DMS79 treated with DMSO at 0.1 percent for 48 hours (cell line): Measurements from ENCODE around the gene TCF4.

Experiments used
- DNase-seq: peaks from one replicate; lab custom pipeline; 2025; lab: John Stamatoyannopoulos, UW

TCF4 gene

GRCh38 chr18:55289775-55290174, 298.2 kb downstream of the TCF4 start:
- no peak for DNase-seq

- DNase-seq = no peak
Measured at GRCh38 chr18:55289048-55289447, 298.9 kb downstream of the TCF4 start.

DNA sequence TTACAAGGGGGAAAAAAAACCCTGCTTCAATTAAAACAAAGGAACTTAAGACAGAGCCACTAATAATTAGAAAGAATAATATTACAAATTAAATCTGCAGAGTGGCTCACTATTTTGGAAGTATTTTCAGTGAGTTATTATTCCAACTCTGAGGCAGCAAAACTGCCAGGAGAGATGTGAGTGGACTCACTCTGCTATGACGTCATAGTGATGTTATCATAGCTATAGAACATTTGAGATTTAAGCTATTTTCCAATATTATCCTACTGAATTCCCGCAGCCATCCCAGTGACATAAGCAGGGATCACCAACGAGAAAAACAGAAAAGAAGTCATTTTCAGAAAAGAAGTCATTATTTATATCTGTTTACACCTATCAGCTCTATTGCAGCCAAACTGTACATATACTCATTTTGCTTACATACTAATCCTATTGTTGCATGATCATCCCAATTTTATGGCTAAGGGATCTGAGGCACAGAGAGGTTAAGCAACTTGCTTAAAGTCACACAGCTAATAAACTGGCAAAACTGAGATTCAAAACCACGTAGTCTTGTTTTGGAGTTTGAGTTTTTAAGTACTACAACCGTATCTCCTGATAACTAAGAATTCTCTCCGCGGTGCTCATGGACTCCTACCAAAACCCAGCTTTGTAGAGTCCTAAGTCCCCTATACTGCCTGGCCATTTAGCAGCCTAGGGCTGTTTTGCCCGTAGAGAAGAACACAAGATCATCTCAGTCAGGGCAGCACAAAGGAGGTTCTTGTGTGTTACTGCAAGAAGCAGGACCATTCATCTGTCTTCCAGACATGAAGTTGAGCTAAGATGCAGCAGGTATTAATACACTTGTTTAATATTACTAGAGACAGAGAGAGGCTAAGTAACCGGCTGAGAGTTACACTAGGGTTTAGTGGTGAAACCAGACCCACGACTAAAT, 299.8 kb downstream of the TCF4 start:
- no peak for DNase-seq

- no peak for DNase-seq
Measured at GRCh38 chr18:55287149-55287806, 300.7 kb downstream of the TCF4 start.

DNA sequence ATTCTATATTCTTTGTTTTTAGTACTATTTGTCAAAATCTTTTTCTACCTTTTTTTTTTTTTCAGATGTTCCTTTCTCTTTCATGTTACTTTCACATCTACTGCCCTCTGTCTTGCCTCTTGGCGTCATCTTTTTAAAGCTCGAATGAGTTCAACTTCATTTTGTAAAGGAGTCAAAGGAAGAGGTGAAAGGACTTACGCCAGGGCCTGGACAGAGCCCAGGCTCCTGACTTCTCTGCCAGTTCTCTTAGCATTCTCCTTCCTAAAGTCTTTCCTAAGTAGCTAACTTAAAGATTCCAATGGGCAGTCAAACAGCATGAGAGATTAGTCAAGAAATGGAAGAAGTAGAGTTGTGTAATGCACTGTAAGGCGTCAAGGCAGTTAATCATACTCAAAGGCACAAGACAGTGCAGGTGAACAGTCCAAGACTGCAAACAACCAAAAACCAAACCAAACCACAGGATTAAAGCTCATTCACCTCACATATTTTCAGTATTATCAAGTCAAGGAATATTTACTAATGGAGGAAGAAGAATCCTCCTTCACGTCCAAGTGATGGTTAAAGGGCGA, 301.7 kb downstream of the TCF4 start:
- no peak for DNase-seq

GRCh38 chr18:55284614-55285013, 303.4 kb downstream of the TCF4 start:
- DNase-seq = no peak

DNA sequence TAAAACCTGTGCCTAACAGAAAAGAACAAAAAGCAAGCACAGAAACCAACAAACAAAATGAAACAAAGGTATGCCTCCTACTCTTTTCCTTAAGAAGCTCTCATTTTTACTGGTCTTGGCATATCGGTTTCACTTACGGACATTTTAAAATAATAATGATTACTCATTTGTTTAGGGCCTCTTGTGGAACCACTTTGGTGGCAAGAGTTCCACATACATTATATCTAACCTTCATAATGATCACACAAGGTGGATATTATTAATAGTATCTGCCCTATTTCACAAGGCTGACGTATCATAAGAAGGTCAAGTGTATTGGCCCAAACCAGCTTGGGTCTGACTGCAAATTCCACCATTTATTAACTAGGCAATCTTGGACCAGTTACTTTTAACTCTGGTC, 304.7 kb downstream of the TCF4 start:
- no peak for DNase-seq

- DNase-seq = peak; percentile 20
Measured at GRCh38 chr18:55280503-55280902, 307.5 kb downstream of the TCF4 start.

GRCh38 chr18:55275039-55275901, 312.7 kb downstream of the TCF4 start:
- no peak for DNase-seq

GRCh38 chr18:55272510-55273243, 315.3 kb downstream of the TCF4 start:
- no peak for DNase-seq

GRCh38 chr18:55269622-55270021, 318.4 kb downstream of the TCF4 start:
- no peak for DNase-seq

DNA sequence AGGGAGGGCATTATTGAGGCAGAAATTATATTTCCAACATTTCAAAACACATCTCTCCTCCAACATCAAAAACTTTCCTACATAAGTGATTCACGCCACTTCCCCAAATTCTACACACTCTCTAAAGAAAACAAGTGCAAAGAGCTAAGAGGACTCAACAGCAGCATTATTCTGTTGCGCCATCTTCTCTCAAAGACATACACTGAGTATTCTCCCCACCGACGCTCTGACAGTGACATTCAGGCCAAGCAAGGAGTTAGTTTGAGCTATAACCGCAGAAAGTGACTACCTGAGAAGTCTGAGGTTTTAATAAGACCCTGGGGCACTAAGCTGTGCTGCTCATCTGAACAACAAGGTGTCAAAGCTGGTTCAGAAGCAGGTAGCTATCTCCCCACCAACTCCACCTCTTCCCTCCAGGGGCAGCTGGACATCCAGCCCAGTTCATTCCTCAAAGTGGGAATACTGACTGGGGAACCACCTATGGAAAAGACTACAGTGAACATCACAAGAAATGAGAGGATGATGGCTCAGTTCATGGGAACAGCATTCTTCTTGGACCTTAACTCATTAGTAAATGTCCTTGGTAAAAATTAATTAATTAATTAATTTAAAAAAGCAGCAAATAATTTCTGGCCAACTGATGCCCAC, 319.2 kb downstream of the TCF4 start:
- DNase-seq = no peak

- DNase-seq = no peak
Measured at GRCh38 chr18:55268151-55268601, 319.8 kb downstream of the TCF4 start.

DNA sequence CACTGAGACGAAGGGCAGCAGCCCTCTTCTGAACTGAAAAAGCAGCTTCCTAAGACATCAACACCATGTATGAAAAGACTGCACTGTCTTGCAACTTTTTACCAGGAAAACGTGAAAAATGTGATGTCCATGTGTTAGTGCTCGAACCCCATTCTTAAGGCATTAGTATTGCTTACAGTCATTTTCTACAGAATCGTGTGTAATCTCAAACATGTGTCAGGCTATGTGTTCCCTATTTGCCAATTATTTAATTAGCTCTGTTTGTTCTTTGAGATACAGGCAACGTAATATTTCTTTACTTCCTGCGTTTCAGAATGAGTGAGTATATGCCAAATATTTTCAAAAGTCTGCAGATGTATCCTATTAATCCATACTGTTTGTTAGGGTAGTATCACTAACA, 321.0 kb downstream of the TCF4 start:
- DNase-seq = no peak

GRCh38 chr18:55265984-55266383, 322.0 kb downstream of the TCF4 start:
- DNase-seq = no peak

- DNase-seq = no peak
Measured at GRCh38 chr18:55265130-55265675, 322.8 kb downstream of the TCF4 start.

DNA sequence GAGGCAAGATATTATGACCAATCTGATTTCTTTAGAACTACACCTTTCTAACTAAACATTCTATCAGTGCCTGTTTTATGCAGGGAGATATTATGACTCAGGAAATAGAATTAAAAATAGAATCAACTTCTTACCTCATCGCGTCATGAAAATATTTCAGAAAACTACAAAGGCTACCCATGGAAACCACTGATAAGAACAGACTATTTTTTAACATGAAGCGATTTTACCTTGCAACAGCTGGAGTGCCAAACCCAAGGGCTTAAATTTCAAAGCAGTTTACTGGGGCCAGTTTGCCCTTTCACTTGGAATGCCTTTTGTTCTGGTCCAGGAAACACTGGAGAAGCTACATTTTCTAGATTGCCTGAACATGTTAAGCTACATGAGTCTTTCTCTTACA, 323.9 kb downstream of the TCF4 start:
- DNase-seq = peak; percentile 36

DNA sequence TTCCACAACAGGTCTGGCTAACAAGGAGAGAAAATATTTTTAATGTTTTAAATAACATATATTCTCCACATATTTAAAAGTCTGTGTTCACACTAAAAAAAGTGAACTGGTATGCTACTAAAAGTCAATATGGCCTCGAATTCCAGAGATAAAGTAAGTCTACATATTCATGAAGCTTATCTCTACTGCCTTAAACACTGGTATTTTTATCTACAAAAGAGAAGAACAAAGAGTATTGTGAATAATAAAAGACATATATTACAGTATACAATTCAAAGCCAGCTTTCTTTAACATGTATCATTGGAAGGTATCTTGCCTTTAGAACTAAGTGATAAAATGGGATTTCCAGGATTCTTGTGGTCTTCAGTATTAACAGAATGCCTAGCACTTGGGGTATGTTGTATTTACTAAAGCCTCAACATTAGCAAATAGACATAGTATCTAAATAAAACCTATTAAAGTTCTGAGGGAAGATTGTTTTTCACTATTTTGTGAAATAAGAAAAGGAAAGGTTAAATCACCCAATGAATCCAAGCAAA, 325.9 kb downstream of the TCF4 start:
- no peak for DNase-seq

DNA sequence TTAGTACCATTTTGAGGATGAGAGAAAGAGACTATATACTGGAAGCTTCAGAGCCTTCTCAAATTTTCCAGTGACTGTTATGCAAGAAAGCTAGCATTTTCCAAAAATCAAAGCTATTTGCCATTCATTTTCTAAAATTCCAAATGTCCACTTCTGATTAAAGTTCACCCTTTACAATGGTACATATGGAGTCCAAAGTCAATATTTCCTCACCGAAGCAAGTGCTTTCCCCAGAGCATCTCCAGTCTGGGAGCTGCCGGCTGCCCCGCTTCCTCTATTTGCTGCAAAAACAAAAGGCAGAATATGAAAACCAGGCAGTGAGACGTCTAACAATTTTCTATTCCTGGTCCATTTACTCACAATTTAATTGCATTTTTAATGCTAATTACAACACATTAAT, 326.7 kb downstream of the TCF4 start:
- DNase-seq = no peak

- DNase-seq = no peak
Measured at GRCh38 chr18:55258088-55258487, 329.9 kb downstream of the TCF4 start.
